GM19463 (cell line): Measurements from ENCODE around the gene PNP.
"Not testable (repeated sequence)": the region's sequence is repeated elsewhere in the genome, so short reads cannot be mapped to it uniquely, and the experiment has no call there.

Source experiments
- ATAC-seq: cut with Tn5 transposase; IDR thresholded peaks from one replicate; pipeline ENCODE4 v1.9.1; 2021; ENCODE audit warnings: mild to moderate bottlenecking, moderate library complexity; ENCODE audit not compliant: unreplicated experiment

The PNP gene

GRCh38 chr14:20469242-20469889, at the start of gene PNP:
PNP (plus strand) TSS chr14:20469406; CDS start chr14:20469525, 119 bp downstream.
- ATAC-seq = peak; percentile 95

GRCh38 chr14:20419419-20419818, 49.8 kb upstream of the PNP start:
- ATAC-seq = no peak

GRCh38 chr14:20421267-20421666, 47.9 kb upstream of the PNP start:
- no peak for ATAC-seq

- ATAC-seq = no peak
Measured at GRCh38 chr14:20422886-20423285, 46.3 kb upstream of the PNP start.

- ATAC-seq = no peak
Measured at GRCh38 chr14:20424851-20425250, 44.4 kb upstream of the PNP start.

- ATAC-seq = peak; percentile 71
Measured at GRCh38 chr14:20427231-20428009, 41.8 kb upstream of the PNP start.

GRCh38 chr14:20428010-20428365, 41.2 kb upstream of the PNP start:
- peak; percentile 49 for ATAC-seq

- ATAC-seq = no peak
Measured at GRCh38 chr14:20428802-20429201, 40.4 kb upstream of the PNP start.

GRCh38 chr14:20429801-20430669, 39.2 kb upstream of the PNP start:
- ATAC-seq = no peak

- ATAC-seq = no peak
Measured at GRCh38 chr14:20434701-20435581, 34.3 kb upstream of the PNP start.

- no peak for ATAC-seq
Measured at GRCh38 chr14:20435582-20436362, 33.4 kb upstream of the PNP start, which contains the start of gene KLHL33. KLHL33 (minus strand) TSS chr14:20436166; CDS start chr14:20435811, 355 bp downstream.

GRCh38 chr14:20436363-20436755, 32.8 kb upstream of the PNP start:
- no peak for ATAC-seq

GRCh38 chr14:20438664-20439063, 30.5 kb upstream of the PNP start:
- no peak for ATAC-seq

GRCh38 chr14:20440465-20440864, 28.7 kb upstream of the PNP start:
- ATAC-seq = no peak

GRCh38 chr14:20440882-20441281, 28.3 kb upstream of the PNP start:
- peak; percentile 47 for ATAC-seq

GRCh38 chr14:20441461-20441860, 27.7 kb upstream of the PNP start:
- no peak for ATAC-seq

GRCh38 chr14:20443650-20444049, 25.6 kb upstream of the PNP start:
- ATAC-seq = not testable (repeated sequence)

- no peak for ATAC-seq
Measured at GRCh38 chr14:20446889-20447288, 22.3 kb upstream of the PNP start.

- ATAC-seq = not testable (repeated sequence)
Measured at GRCh38 chr14:20452831-20453230, 16.4 kb upstream of the PNP start.
